A549 (cell line): ENCODE data around the gene NCR2. TPM values are rescaled to one million over a fixed set of nuclear protein-coding genes. Genes with fewer than 3 reads are reported as not detected.
A peak's percentile ranks its signal among the peaks of the same experiment; 100 is the strongest.

Experiments used
- ATAC-seq, 2 experiments: fragments of 200-7000 bp in 1 of 2; fragments of >200 bp in 1 of 2; cut with Nextera tagmentation in 1 of 2; cut with Tn5 transposase in 1 of 2; 3 replicates each; pipeline versions ENCODE4 v1.8.0 to v1.9.1; 2018 to 2020; ENCODE audit warnings: mild to moderate bottlenecking in 1 of 2, moderate library complexity in 1 of 2
- CTCF ChIA-PET: fragments of 300-600 bp; sonication (Branson Sonifier 250); formaldehyde crosslinking; extraction: SDS; loops from one replicate; lab custom pipeline; 2021; ENCODE audit warnings: antibody characterized with exemption, inconsistent platforms; lab: Yijun Ruan, JAX
- POLR2A ChIA-PET: fragments of 350-600 bp; formaldehyde crosslinking; extraction: SDS; loops from one replicate; lab custom pipeline; 2021; ENCODE audit warnings: antibody characterized with exemption, inconsistent platforms; lab: Yijun Ruan, JAX
- DNase-seq, 2 experiments: peaks; one replicate each; pipeline versions ENCODE4 v3.0.0 to v3.0.0-alpha.2; 2011 to 2016; ENCODE audit warnings: low read depth in 1 of 2, low spot score in 1 of 2
- FAIRE-seq: peaks from 2 replicates; lab custom pipeline; 2011; peaks lifted over from hg19 to GRCh38; lab: Jason Lieb, UNC
- H3K27ac ChIP-seq, 2 experiments: fragments of >200 bp; sonication (Bioruptor Twin); formaldehyde crosslinking; 3 replicates each; pipeline ENCODE4 v1.5.1; 2016 to 2017
- H3K4me1 ChIP-seq: fragments of >200 bp; sonication (Bioruptor Twin); formaldehyde crosslinking; 3 replicates; pipeline ENCODE4 v1.6.1; 2016
- H3K4me2 ChIP-seq: fragments of >200 bp; sonication (Bioruptor Twin); formaldehyde crosslinking; 3 replicates; pipeline ENCODE4 v1.6.1; 2016
- H3K4me3 ChIP-seq: fragments of >200 bp; sonication (Bioruptor Twin); formaldehyde crosslinking; 3 replicates; pipeline ENCODE4 v1.5.1; 2016
- H3K9me3 ChIP-seq: fragments of >200 bp; sonication (Bioruptor Twin); formaldehyde crosslinking; 3 replicates; pipeline ENCODE4 v1.6.1; 2016
- ATOH8 ChIP-seq: fragments of 250-450 bp; sonication (Bioruptor Pico); IDR thresholded peaks from 2 replicates; pipeline ENCODE4 v1.5.0; 2020; ENCODE audit warnings: low read depth, mild to moderate bottlenecking, moderate library complexity
- CBX8 ChIP-seq: fragments of 200-600 bp; sonication (generic); IDR thresholded peaks from 2 replicates; pipeline ENCODE4 v1.6.1; 2016
- EP300 ChIP-seq, 2 experiments: fragments of >200 bp; sonication (Bioruptor Twin); formaldehyde crosslinking; IDR thresholded peaks; 2 replicates in 1 of 2; 3 replicates in 1 of 2; pipeline ENCODE4 v1.6.1; 2016 to 2017
- HOXB13 ChIP-seq: fragments of 250-450 bp; sonication (Bioruptor Pico); IDR thresholded peaks from 2 replicates; pipeline ENCODE4 v1.5.0; 2020; ENCODE audit warnings: low read depth, mild to moderate bottlenecking, moderate library complexity
- HOXB5 ChIP-seq: fragments of 250-450 bp; sonication (Bioruptor Pico); IDR thresholded peaks from 2 replicates; pipeline ENCODE4 v1.5.0; 2020; ENCODE audit warnings: mild to moderate bottlenecking, moderate library complexity
- JUN ChIP-seq, 2 experiments: fragments of >200 bp; sonication (Bioruptor Twin); formaldehyde crosslinking; IDR thresholded peaks; 2 replicates in 1 of 2; 3 replicates in 1 of 2; pipeline ENCODE4 v1.6.1; 2016 to 2017
- KDM1A ChIP-seq: fragments of 200-600 bp; sonication (generic); IDR thresholded peaks from 2 replicates; pipeline ENCODE4 v1.6.1; 2016; ENCODE audit warnings: low read depth, mild to moderate bottlenecking
- KDM5A ChIP-seq: fragments of 200-600 bp; sonication (generic); IDR thresholded peaks from 2 replicates; pipeline ENCODE4 v1.6.1; 2016; ENCODE audit warnings: antibody characterized with exemption, mild to moderate bottlenecking
- MAZ ChIP-seq: fragments of 150-350 bp; IDR thresholded peaks from 2 replicates; pipeline ENCODE4 v1.6.1; 2014; ENCODE audit warnings: antibody characterized with exemption, low read depth, low read length, borderline replicate concordance
- RARB ChIP-seq: fragments of 250-450 bp; sonication (Bioruptor Pico); IDR thresholded peaks from 2 replicates; pipeline ENCODE4 v1.8.0; 2021; ENCODE audit warnings: mild to moderate bottlenecking, moderate library complexity
- RFX5 ChIP-seq: fragments of 450-650 bp; IDR thresholded peaks from 2 replicates; pipeline ENCODE4 v1.7.1; 2014; ENCODE audit warnings: antibody characterized with exemption, mild to moderate bottlenecking, moderate library complexity
- RNF2 ChIP-seq: fragments of 200-600 bp; sonication (generic); IDR thresholded peaks from 2 replicates; pipeline ENCODE4 v1.6.1; 2016; ENCODE audit warnings: low read depth, mild to moderate bottlenecking, antibody characterized with exemption, moderate library complexity, borderline replicate concordance
- TP53 ChIP-seq: fragments of 250-450 bp; sonication (Bioruptor Pico); IDR thresholded peaks from 2 replicates; pipeline ENCODE4 v1.5.0; 2021; ENCODE audit warnings: mild to moderate bottlenecking, moderate library complexity
- ZFP36 ChIP-seq: fragments of 450-650 bp; IDR thresholded peaks from 2 replicates; pipeline ENCODE4 v1.6.1; 2014; ENCODE audit warnings: borderline replicate concordance; ENCODE audit not compliant: partially characterized antibody
- ZSCAN20 ChIP-seq: fragments of 250-450 bp; sonication (Bioruptor Pico); IDR thresholded peaks from 2 replicates; pipeline ENCODE4 v1.8.0; 2022; ENCODE audit warnings: mild to moderate bottlenecking, moderate library complexity
- WGBS: methylation state at CpG from one replicate; pipeline ENCODE4 v1.1.6; 2017; ENCODE audit errors: missing lambda C conversion rate; 5-methylcytosine and 5-hydroxymethylcytosine counted together
- polyA plus RNA-seq, 4 experiments: library from polyadenylated mRNA; depleted of rRNA in 3 of 4; stranded (reverse); fragments of >200 nt; fragmentation: RNase III in 1 of 4; extraction: RNeasy Plus Mini Kit Qiagen cat#74134 plus additional on column Dnase treatment in 1 of 4; gene quantifications; 2 replicates in 3 of 4; 3 replicates in 1 of 4; pipeline ENCODE4 v1.2.3, GENCODE V29; 2011 to 2017

Gene NCR2
- polyA plus RNA-seq, 2 of the 4 experiments (the other 2 are of a cell fraction), result not detected

DNA sequence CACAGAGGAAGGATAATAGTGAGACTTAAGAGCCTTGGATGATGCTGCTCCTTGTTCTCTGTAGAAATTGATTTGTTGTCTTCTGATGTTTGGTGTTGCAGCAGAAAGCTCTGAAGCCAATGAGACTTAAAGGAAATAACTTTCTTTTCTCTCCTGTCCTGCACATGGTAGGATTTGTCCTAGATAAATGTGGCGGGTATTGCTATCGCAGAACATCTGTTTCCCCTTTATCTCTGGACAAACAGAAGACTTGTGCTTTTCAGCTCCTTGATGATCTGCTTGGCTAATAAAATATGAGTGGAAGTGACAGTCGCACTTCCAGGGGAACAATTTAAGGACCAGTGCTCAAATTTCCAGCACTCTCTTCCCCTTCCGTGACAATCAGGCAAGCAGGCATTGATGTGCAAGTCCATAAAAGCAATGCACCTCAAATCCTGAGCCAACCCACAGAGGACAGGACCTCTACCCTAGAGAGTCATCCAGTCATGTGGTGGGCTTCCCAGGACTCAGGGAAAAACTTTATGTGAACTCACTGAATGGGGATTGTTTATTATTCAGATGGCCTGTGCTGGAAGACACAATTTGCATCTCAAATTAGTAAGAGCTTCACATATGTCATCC is 9.9 kb upstream of the NCR2 start:
- Histone ChIP-seq H3K4me2 (no peak overlapping the region), H3K9me3 (no peaks in the 10 kb centered on the region), H3K4me3 (no peak overlapping the region), H3K4me1 (peaks cover 6% of the 10 kb centered on the region), H3K27ac (no peak overlapping the region)
- FAIRE-seq (no peak), ATAC-seq (no peak), DNase-seq (no peak)
- CTCF ChIA-PET, result no interaction called here
- TF ChIP-seq RARB (CRISPR knock-in tag) (no peak), JUN (IDR thresholded peaks at IDR 0.05) (no peak), ZFP36 (no peak), ATOH8 (CRISPR knock-in tag) (no peak), TP53 (CRISPR knock-in tag) (no peak), MAZ (no peak), HOXB13 (no peak), KDM5A (no peak)
- POLR2A ChIA-PET, result no interaction called here
- 100% methylated on average over 4 of the region's 4 CpGs for WGBS

- POLR2A ChIA-PET, result no interaction called here
- Histone ChIP-seq H3K27ac (no peak overlapping the region), H3K4me2 (no peak overlapping the region), H3K4me1 (peaks cover under 1% of the 10 kb centered on the region; the same call in 1 of the 3 replicates), H3K4me3 (no peak overlapping the region)
- CTCF ChIA-PET, result no interaction called here
- 63% methylated on average over 9 of the region's 9 CpGs for WGBS
- TF ChIP-seq EP300 (IDR thresholded peaks at IDR 0.05), result no peak
- TF ChIP-seq, all 56 proteins: peak for 0
- FAIRE-seq, result no peak
- DNase-seq, result no peak
- ATAC-seq, result no peak
- H3K9me3 ChIP-seq, result no peaks in the 10 kb centered on the region
These were observed 9.3 kb upstream of the NCR2 start for GRCh38 chr6:41326092-41326491.

DNA sequence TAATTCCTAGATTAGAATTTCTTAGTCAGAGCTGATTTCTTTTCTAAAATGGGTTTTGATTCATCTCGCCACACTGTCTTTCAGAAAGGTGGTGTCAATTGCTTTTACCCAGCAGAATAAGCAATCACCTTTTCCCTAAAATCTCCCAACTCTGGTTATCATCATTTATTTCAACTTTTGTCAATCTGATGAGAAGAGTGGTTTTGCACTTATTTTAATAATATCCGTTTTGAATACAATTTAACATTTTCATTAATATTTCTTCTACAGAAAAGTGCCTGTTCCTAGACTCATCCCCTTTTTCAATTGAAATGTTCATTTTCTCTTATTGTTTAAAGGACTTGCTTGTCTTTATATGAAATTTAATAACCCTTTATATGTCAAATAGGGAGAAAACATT is 8.2 kb upstream of the NCR2 start:
- ATAC-seq, result no peak

DNA sequence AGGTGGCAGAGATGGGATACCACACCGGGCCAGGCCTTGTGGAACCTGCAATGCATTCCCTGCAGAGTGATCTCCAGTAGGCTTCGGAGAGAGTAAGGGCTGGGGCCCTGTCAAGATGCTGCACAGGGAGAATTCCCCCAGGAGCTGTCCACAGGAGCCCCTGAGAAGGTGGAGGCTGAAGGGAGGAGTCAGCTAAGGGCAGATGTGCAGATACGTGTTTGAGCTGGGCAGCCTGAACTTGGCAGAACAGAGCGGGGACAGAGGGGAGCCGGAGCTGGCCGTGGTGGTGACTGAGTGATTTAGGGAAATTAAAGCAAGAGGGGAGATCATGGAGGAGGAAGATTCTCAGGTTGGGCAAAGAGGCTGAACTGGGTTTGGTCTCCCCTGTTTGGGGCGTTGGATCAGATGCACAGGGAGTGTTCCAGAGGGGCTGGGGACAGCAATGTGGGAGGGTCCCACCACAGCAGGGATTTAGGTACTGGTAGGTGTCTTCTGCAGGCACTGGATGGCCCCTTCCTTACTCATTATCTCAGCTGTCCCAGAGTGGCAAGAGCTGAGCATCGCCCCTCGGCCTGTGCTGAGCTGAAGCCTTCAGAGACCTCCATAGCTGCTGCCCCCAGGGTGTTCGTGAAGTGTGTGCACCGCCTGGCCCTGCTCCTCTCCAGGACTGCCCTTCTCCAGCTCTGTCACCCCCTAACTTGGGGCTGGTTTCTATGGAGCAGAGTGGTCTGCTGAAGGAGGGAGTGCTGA is 3.8 kb upstream of the NCR2 start:
- no peak for ATAC-seq
- DNase-seq, result no peak
- FAIRE-seq, result no peak
- ChIA-PET CTCF (interaction anchor here (0.8 to 5.6 kb wide), 2 partner anchors 10 to 18 kb away, joined by 4 to 39 read pairs; no protein-coding TSS in a partner anchor), POLR2A (no interaction called here)
- Histone ChIP-seq H3K4me2 (no peak overlapping the region), H3K4me1 (no peaks in the 10 kb centered on the region), H3K4me3 (no peak overlapping the region), H3K27ac (no peak overlapping the region), H3K9me3 (no peaks in the 10 kb centered on the region)
- no peak for TF ChIP-seq CBX8
- TF ChIP-seq RFX5, result no peak
- TF ChIP-seq KDM1A, result no peak
- TF ChIP-seq ZSCAN20 (CRISPR knock-in tag), result no peak
- WGBS, result 65% methylated on average over 7 of the region's 11 CpGs

More for the DNA sequence above, 8.2 kb upstream of the NCR2 start:
- no peaks in the 10 kb centered on the region for H3K4me1 ChIP-seq
- ChIA-PET POLR2A (no interaction called here), CTCF (no interaction called here)
- no peaks in the 10 kb centered on the region for H3K9me3 ChIP-seq
- H3K4me3 ChIP-seq, result no peak overlapping the region
- FAIRE-seq, result no peak
- peak; percentile 31; the same call in 1 of the 2 replicates for TF ChIP-seq RNF2
- TF ChIP-seq JUN (IDR thresholded peaks at IDR 0.05), result no peak
- TF ChIP-seq HOXB5 (CRISPR knock-in tag), result no peak
- no peak for DNase-seq
- WGBS, result 29% methylated on average over 2 of the region's 2 CpGs
- no peak overlapping the region for H3K4me2 ChIP-seq
- H3K27ac ChIP-seq, result no peak overlapping the region
